GM12878 (cell line): Measurements from ENCODE around the gene NEK2.

Source experiments
- NRF1 ChIP-seq: conservative IDR thresholded peaks from 2 replicates; pipeline ENCODE4 v1.6.1; 2011; ENCODE audit warnings: mild to moderate bottlenecking, low read depth, low read length, improper control_type of control experiment
- POLR2A ChIP-seq: IDR thresholded peaks from 2 replicates; pipeline ENCODE4 v1.6.1; 2011; ENCODE audit warnings: low read depth, mild to moderate bottlenecking, low read length

DNA sequence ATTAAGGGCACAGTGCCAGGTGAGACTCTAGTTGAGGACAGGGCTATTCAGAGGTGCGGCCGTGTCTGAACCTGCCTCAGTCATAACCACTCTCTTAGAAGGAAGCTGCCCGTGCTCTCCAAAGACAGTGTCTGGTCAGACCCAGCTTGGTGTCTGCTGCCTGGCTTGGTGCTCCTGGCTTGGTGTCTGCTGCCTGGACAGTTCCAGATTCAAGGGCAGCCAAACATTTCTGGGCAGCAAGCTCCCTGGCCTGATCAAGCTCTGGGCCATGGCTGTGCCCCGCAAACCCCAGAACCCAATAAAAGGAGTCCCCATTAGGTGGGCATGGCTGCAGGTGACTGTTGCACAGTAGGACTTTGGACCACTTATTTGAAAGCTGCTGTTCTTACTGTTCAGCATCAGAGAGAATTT, 27.7 kb downstream of the NEK2 start:
- TF ChIP-seq POLR2A (no peak), NRF1 (no peak)
